Measurements from ENCODE around the gene ULBP2. TPM values are rescaled to one million over a fixed set of nuclear protein-coding genes. Genes with fewer than 3 reads are reported as not detected.
"Not testable (repeated sequence)": the region's sequence is repeated elsewhere in the genome, so short reads cannot be mapped to it uniquely, and the experiment has no call there.

The ULBP2 gene
- total RNA-seq, 1 experiment from 2014 or later, result not detected

DNA sequence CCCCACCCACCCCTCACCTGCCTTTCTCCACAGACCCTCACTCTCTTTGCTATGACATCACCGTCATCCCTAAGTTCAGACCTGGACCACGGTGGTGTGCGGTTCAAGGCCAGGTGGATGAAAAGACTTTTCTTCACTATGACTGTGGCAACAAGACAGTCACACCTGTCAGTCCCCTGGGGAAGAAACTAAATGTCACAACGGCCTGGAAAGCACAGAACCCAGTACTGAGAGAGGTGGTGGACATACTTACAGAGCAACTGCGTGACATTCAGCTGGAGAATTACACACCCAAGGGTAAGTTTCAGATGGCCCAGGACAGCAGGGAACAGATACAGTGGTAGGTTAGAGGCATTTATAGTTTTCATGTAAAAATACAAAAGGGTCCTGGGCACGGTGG, 3.5 kb downstream of the ULBP2 start:
- not testable (repeated sequence) for H4K5ac ChIP-seq (ENCODE audit: insufficient read length, low read depth, low read length); H4K20me1 ChIP-seq (ENCODE audit: control insufficient read depth, insufficient read depth, insufficient read length); H3K4ac ChIP-seq (ENCODE audit: low read depth, low read length); H2BK120ac ChIP-seq (ENCODE audit: low read depth, low read length, poor library complexity, severe bottlenecking); H2AK5ac ChIP-seq (ENCODE audit: insufficient read length, low read length); H3K79me1 ChIP-seq (ENCODE audit: insufficient read depth, low read depth, low read length, poor library complexity, severe bottlenecking); H3K27ac Mint-ChIP-seq; H3T11ph ChIP-seq (ENCODE audit: low read length); H3K4me1 ChIP-seq (ENCODE audit: insufficient read depth, low read length); DNase-seq; H3K9me3 ChIP-seq (ENCODE audit: control insufficient read depth, low read depth, low read length); H3K79me2 ChIP-seq (ENCODE audit: insufficient read depth, low read length); H3K9me3 Mint-ChIP-seq; H3K27ac ChIP-seq (ENCODE audit: insufficient read length, low read depth, low read length); H4K8ac ChIP-seq (replicated peaks; ENCODE audit: insufficient read length, low read depth, low read length); H3K56ac ChIP-seq (ENCODE audit: insufficient read length, low read depth, low read length); H3K18ac ChIP-seq (ENCODE audit: insufficient read length, low read depth, low read length); H3K14ac ChIP-seq (ENCODE audit: insufficient read depth, low read length); H2AFZ ChIP-seq (ENCODE audit: low read length); H3K4me1 Mint-ChIP-seq; H3K36me3 Mint-ChIP-seq (ENCODE audit: insufficient read depth in 1 of 3, low read depth in 3 of 3); H2BK5ac ChIP-seq (ENCODE audit: insufficient read length, low read length); H3K23ac ChIP-seq (ENCODE audit: insufficient read length, low read depth, low read length); H2BK12ac ChIP-seq (ENCODE audit: insufficient read length, low read depth, low read length); H2BK15ac ChIP-seq (ENCODE audit: low read depth, low read length); H4K91ac ChIP-seq (ENCODE audit: insufficient read length, low read depth, low read length); H3K9ac ChIP-seq (ENCODE audit: extremely low read depth, insufficient read length, low read length); H2BK20ac ChIP-seq (ENCODE audit: low read depth, low read length, poor library complexity, severe bottlenecking); H3K4me3 Mint-ChIP-seq; H3K4me2 ChIP-seq (ENCODE audit: insufficient read depth, insufficient read length, low read length)
- Histone ChIP-seq H3K27me3 (ENCODE audit: insufficient read depth, low read length) (peaks cover 36% of the 10 kb centered on the region), H3K23me2 (ENCODE audit: insufficient read length, low read depth, low read length, poor library complexity, severe bottlenecking) (peaks cover 14% of the 10 kb centered on the region)
- peaks cover 89% of the 10 kb centered on the region for H3K27me3 Mint-ChIP-seq (ENCODE audit: low read depth)
- no CpG with 5 or more reads among the region's 6 CpGs for WGBS (ENCODE audit: extremely low coverage, insufficient read length, low lambda C conversion rate)

DNA sequence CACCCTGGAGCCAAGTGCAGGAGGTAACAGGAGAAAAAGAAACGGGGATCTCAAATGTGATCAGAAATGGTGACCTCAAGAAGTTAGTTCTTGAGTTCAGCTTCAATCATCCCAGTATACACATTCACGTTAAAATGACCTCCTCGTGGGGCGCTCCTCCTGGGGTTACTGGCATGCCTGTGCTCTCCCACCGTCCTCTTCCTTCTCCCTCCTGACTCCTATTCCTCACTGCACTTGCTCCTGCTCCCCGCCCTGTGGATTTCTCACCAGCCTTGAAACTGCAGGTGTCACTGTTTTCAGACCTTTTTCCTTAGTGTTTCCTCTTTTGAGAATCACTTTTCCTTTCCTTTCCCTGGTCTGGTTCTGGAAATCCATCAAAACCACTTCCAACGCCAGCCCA, 4.8 kb downstream of the ULBP2 start:
- H3K4me3 Mint-ChIP-seq; H3K23ac ChIP-seq (ENCODE audit: insufficient read length, low read depth, low read length); H3K4ac ChIP-seq (ENCODE audit: low read depth, low read length); H3K27ac ChIP-seq (ENCODE audit: insufficient read length, low read depth, low read length); DNase-seq; H3K4me2 ChIP-seq (ENCODE audit: insufficient read depth, insufficient read length, low read length); H3K23me2 ChIP-seq (ENCODE audit: insufficient read length, low read depth, low read length, poor library complexity, severe bottlenecking); H2AFZ ChIP-seq (ENCODE audit: low read length); H3K79me2 ChIP-seq (ENCODE audit: insufficient read depth, low read length); H2BK5ac ChIP-seq (ENCODE audit: insufficient read length, low read length); H3T11ph ChIP-seq (ENCODE audit: low read length); H3K14ac ChIP-seq (ENCODE audit: insufficient read depth, low read length); H3K79me1 ChIP-seq (ENCODE audit: insufficient read depth, low read depth, low read length, poor library complexity, severe bottlenecking); H4K91ac ChIP-seq (ENCODE audit: insufficient read length, low read depth, low read length); H2AK5ac ChIP-seq (ENCODE audit: insufficient read length, low read length); H3K27ac Mint-ChIP-seq; H2BK120ac ChIP-seq (ENCODE audit: low read depth, low read length, poor library complexity, severe bottlenecking); H3K4me1 ChIP-seq (ENCODE audit: insufficient read depth, low read length); H4K20me1 ChIP-seq (ENCODE audit: control insufficient read depth, insufficient read depth, insufficient read length); H2BK12ac ChIP-seq (ENCODE audit: insufficient read length, low read depth, low read length); H3K9me3 ChIP-seq (ENCODE audit: control insufficient read depth, low read depth, low read length); H2BK20ac ChIP-seq (ENCODE audit: low read depth, low read length, poor library complexity, severe bottlenecking); H3K9me3 Mint-ChIP-seq; H3K18ac ChIP-seq (ENCODE audit: insufficient read length, low read depth, low read length); H3K36me3 Mint-ChIP-seq (ENCODE audit: insufficient read depth in 1 of 3, low read depth in 3 of 3); H2BK15ac ChIP-seq (ENCODE audit: low read depth, low read length); H3K4me1 Mint-ChIP-seq; H3K9ac ChIP-seq (ENCODE audit: extremely low read depth, insufficient read length, low read length); H3K56ac ChIP-seq (ENCODE audit: insufficient read length, low read depth, low read length); H4K8ac ChIP-seq (replicated peaks; ENCODE audit: insufficient read length, low read depth, low read length); H4K5ac ChIP-seq (ENCODE audit: insufficient read length, low read depth, low read length): not testable (repeated sequence)
- H3K27me3 Mint-ChIP-seq (ENCODE audit: low read depth), result peaks cover 89% of the 10 kb centered on the region
- WGBS (ENCODE audit: extremely low coverage, insufficient read length, low lambda C conversion rate), result no CpG with 5 or more reads among the region's 7 CpGs
- peaks cover 32% of the 10 kb centered on the region; the same call in 1 of the 2 replicates for H3K27me3 ChIP-seq (ENCODE audit: insufficient read depth, low read length)

Data from H9 (cell line).